ENCODE measurements around the gene TCTA.
"Not testable (repeated sequence)": the region's sequence is repeated elsewhere in the genome, so short reads cannot be mapped to it uniquely, and the experiment has no call there.

TCTA gene

GRCh38 chr3:49411968-49412631 is at the start of gene TCTA, which contains the start of gene RHOA:
Gene TCTA (plus strand): TSS chr3:49412423. CDS start chr3:49412427, 4 bp downstream.
Gene RHOA (minus strand): TSS chr3:49411976. CDS start chr3:49375589, 36,387 bp downstream.
- DNase-seq (ENCODE audit: low spot score): peak; percentile 99

GRCh38 chr3:49362561-49362960 is 49.7 kb upstream of the TCTA start:
- DNase-seq (ENCODE audit: low spot score): no peak

DNA sequence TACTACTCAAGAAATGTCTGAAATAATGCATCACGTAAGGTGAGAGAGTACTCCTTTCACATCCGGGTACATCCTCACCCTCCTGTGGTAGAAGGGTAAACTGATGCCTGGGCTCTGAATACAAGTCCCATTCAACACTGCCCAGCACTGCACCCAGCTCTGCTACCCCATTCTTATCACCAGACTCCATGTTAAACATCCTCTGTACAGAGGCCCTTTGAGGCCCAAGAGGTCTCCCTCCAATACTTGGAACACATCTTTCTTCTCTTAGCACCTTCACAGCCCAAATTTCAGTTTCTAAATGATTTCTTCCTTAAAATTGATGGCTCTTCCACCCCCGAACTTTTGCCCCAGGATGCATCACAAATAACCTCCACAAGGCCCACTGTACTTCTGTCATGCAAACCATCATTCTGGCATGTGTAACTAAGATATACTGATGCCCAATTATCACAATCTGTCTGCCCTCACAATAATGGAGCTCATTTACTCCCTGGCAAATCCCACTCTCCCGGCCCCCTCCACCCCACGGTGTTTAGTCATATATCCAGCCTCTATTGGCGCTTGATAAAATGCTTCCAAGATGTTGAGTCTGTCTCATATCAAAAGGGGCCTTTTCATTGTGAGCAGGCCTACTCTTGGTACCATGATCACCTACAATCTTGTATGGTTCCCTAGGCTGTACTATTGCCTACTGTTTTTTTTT is 41.5 kb upstream of the TCTA start:
- no peak for DNase-seq (ENCODE audit: low spot score)

DNA sequence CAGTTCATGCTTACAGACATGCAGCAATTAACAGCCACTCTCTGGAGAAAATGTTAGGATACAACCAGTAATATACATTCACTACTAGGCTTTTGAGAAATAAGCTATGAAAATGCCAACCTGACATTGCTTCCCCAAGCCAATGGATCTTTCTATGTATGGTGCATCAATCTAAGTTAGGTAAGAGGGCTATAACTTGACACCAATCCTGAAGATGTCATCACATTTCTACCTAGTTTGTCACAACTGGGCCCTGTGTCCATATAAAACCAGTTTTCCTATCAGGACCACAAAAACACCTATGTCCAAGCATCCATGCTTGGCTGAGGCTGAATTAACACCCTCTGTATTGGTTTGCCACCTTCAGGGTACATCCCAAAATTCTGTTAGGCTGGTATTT is 40.3 kb upstream of the TCTA start:
- no peak for DNase-seq (ENCODE audit: low spot score)

- no peak for DNase-seq (ENCODE audit: low spot score)
These were observed 34.7 kb upstream of the TCTA start for GRCh38 chr3:49377483-49377882.

DNA sequence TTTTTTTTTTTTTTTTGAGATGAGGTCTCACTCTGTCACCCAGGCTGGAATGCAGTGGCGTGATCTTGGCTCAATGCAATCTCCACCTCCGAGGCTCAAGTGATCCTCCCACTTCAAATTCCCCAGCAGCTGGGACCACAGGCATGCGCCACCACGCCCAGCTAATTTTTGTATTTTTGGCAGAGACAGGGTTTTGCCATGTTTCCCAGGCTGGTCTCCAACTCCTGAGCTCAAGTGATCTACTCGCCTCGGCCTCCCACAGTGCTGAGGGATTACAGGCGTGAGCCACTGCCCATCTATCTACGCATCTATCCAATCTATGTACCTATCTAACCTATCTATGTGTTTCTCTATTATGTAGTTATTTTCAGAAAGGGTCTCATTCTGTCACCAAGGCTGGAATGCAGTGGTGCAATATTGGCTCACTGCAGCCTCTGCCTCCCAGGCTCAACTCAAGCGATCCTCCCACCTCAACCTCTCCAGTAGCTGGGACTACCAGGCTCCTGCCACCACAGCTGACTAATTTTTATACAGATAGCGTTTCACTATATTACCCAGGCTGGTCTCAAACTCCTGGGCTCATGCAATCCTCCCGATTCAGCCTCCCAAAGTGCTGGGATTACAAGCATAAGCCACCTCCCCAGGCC is 33.9 kb upstream of the TCTA start:
- no peak for DNase-seq (ENCODE audit: low spot score)

DNA sequence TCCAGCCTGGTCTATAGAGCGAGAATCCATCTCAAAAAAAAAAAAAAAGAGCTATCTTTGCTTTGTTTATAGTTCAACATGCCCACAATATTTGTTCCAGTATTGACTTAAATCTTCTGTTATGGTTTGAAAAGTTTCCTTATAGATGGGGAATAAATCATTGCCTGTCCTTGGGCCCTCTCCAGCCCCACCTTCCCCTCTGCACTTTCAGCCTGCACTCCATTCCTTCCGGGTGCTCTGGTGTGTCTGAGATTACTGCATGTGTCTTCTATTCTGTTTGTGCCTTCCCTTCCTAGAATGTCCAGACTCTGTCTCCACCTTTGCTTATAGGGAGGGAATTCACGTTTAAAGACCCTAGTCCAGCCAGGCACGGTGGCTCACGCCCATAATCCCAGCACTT is 28.8 kb upstream of the TCTA start:
- no peak for DNase-seq (ENCODE audit: low spot score)

DNA sequence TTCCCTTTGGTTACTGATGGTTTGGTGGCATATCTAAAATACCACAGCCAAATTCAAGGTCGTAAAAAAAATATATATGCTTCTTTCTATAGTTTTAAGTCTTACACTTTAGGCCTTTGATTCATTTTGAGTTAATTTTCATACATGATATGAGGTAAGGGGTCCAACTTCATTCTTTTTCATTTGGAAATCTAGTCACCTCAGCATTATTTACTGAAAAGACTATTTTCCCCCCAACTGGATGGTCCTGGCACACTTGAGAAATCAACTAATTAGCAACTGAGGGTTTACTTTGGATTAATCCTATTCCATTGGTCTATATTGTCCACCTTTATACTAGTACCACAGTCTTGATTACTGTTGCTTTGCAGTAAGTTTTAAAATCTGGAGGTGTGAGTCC is 26.6 kb upstream of the TCTA start:
- DNase-seq (ENCODE audit: low spot score): no peak

DNA sequence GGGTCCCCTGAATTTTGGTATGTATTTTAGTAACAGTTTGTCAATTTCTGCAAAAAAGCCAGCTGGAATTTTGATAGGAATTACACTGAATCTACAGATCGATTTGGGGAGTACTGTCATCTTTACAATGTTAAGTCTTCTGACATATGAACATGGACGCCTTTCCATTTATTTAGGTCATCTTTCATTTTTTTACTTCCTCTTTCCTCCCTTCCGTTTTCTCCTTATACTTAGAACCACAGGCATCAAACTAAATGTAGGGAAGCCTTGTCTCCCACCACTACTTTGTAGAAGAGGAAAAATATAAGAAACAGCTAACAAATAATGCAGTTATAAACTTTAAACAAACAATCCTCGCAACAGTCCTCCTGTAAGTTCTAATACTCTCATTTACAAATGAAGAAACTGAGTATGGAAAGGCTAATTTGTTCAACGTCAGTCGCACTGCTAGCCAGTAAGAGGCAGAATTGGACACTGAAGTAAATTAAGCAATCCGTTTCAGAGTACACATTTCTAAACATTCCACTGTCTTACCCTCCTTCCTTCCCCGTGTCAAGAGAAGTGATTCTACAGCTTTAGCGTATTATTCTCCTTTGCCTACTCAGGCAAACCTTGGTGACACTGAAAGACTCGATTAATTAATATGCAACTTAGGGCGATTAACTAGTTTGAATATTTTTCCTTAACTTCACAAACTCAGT is 26.0 kb upstream of the TCTA start:
- no peak for DNase-seq (ENCODE audit: low spot score)

DNA sequence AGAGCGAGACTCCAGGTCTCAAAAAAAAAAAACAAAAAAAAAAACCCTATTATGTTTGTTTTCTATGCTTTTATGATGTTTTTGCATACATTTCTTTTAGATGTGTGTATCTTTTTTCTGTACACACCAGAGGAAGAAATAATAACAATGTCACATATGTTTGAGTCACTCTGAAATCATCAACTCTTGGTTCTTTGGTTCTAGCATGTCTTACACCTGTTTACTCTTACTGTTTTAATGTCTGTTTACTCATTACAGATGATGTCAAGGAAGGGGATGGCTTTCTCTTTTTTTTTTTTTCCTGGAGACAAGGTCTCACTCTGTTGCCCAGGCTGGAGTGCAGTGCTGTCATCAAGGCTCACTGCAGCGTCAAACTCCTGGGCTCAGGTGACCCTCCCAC is 24.5 kb upstream of the TCTA start:
- DNase-seq (ENCODE audit: low spot score): no peak

- no peak for DNase-seq (ENCODE audit: low spot score)
These were observed 23.9 kb upstream of the TCTA start for GRCh38 chr3:49388289-49388820.

DNA sequence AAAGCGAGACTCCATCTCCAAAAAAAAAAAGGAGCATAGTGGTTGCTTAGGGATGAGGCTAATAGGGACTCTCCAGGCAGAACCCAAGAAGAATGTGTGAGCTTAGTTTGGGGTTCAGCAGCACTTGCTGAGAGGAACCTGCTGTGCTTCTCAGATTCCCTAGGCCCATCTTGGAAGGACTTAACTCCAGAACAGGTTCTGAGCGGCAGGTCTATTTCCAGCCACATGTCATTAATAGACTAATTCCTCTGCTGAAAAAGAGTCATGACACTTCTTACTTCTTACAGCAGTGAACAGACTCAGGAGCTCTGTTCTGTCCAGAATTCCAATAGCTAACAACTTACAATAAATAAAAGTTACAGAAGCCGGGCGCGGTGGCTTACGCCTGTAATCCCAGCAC is 22.9 kb upstream of the TCTA start:
- DNase-seq (ENCODE audit: low spot score): no peak

- DNase-seq (ENCODE audit: low spot score): not testable (repeated sequence)
These were observed 20.9 kb upstream of the TCTA start for GRCh38 chr3:49391310-49391709.

DNA sequence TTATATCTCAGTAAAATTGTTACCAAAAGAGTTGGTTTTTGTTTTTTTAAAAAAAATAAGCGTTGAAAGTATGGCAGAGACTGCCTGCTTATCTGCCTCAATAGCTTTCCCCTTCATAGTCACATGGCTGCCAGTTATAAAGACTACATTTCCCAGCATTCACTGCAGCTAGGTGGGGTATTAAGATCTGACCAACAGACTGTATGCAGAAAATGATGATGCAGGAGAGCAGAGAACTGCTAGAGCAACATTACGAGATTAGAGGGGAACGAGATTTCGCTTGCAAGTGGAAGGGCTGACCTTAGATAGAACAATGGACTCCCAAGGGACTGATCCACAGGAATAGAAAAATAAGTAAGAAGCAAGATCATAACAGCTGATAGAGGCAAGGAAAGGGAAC is 14.8 kb upstream of the TCTA start:
- DNase-seq (ENCODE audit: low spot score): no peak

DNA sequence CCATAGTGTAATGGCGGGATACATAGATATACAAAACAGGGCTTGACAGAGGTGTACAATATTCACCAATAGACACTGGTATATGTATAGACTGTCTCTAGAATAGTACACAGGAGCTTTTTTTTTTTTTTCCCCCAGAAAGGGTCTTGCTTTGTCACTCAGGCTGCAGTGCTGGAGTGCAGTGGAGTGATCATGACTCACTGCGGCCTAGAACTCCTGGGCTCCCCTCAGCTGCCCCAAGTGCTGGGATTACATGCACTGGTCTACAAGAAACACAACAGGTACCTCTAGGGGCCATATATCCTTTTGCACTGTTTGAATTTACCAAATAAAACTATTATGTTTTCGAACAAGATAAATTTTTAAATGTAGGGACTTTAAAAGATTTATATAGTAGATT is 12.8 kb upstream of the TCTA start:
- no peak for DNase-seq (ENCODE audit: low spot score)

GRCh38 chr3:49401766-49402165 is 10.5 kb upstream of the TCTA start:
- no peak for DNase-seq (ENCODE audit: low spot score)

DNA sequence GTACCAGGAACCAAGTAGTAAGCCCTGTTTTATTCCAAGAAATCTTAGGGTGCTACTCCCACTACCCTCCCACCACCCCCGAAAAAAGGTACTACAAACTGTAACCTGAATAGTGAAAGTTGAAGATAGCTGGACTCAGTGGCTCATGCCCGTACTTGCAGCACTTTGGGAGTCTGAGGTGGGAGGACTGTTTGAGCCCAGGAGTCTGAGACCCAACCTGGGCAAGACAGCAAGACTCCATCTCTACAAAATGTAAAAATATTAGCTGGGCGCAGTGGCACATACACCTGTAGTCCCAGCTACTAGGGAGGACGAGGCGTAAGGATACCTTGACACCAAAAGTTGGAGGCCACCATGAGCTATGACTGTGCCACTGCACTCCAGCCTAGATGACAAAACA is 8.3 kb upstream of the TCTA start:
- no peak for DNase-seq (ENCODE audit: low spot score)

GRCh38 chr3:49405570-49405969 is 6.7 kb upstream of the TCTA start:
- not testable (repeated sequence) for DNase-seq (ENCODE audit: low spot score)

- DNase-seq (ENCODE audit: low spot score): no peak
These were observed 5.4 kb upstream of the TCTA start for GRCh38 chr3:49406571-49407565.

DNA sequence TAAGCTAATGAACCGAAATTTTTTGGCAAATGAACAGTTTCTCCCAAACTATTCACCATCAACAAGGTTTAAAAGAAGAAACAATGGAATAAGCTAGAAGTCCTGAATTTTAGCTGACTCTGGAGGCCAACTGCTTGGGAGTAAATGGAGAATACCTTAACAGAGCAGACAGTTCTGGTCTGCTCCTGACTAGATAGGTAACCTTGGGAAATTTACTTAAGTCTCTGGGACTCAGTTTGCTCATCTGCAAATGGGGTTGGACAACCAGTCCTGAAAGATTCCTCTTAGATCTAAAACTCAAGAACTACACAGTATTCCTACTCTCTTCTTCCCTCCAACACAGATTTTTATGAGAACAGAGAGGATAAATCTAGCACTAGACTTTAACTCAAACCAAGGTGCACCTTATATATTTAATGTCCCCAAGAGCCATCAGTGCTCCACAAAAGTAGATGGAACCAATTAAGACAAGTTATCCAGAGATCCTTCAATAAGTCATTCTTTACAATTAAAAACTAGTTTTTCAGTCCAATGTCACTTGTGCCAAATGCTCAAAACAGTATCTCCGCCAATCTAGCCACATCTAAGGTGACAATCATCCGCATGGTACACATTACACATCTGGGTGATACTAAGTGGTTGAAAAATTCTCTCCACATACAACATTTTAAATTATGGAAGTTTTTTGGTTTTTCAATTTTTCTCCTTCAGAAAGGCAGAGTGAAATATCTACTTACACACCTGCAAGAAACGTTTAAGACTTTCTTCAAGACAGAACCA is 2.0 kb upstream of the TCTA start:
- DNase-seq (ENCODE audit: low spot score): no peak
